GM04504 (cell line): ENCODE results near the gene SNTG2.

Experiments
- DNase-seq: peaks from one replicate; pipeline ENCODE4 v3.0.0-alpha.2; 2012; ENCODE audit warnings: low read depth

Gene SNTG2

GRCh38 chr2:1002350-1002749, 51.7 kb downstream of the SNTG2 start:
- no peak for DNase-seq

- DNase-seq: no peak
These were observed 53.7 kb downstream of the SNTG2 start for GRCh38 chr2:1004398-1004797.

- no peak for DNase-seq
These were observed 59.8 kb downstream of the SNTG2 start for GRCh38 chr2:1010415-1010930.

GRCh38 chr2:1011006-1011405, 60.4 kb downstream of the SNTG2 start:
- DNase-seq: no peak

GRCh38 chr2:1011985-1012384, 61.3 kb downstream of the SNTG2 start:
- DNase-seq: no peak

GRCh38 chr2:1014802-1015201, 64.2 kb downstream of the SNTG2 start:
- DNase-seq: no peak

- no peak for DNase-seq
These were observed 65.9 kb downstream of the SNTG2 start for GRCh38 chr2:1016500-1016899.

- DNase-seq: no peak
These were observed 67.2 kb downstream of the SNTG2 start for GRCh38 chr2:1017827-1018226.

- no peak for DNase-seq
These were observed 69.6 kb downstream of the SNTG2 start for GRCh38 chr2:1020206-1020605.

- DNase-seq: no peak
These were observed 71.5 kb downstream of the SNTG2 start for GRCh38 chr2:1022178-1022577.

- DNase-seq: no peak
These were observed 74.3 kb downstream of the SNTG2 start for GRCh38 chr2:1024981-1025380.

- no peak for DNase-seq
These were observed 75.5 kb downstream of the SNTG2 start for GRCh38 chr2:1026141-1026540.

GRCh38 chr2:1028831-1029230, 78.2 kb downstream of the SNTG2 start:
- no peak for DNase-seq

- DNase-seq: no peak
These were observed 81.4 kb downstream of the SNTG2 start for GRCh38 chr2:1032030-1032429.

- DNase-seq: no peak
These were observed 82.4 kb downstream of the SNTG2 start for GRCh38 chr2:1033069-1033468.

GRCh38 chr2:1037066-1037465, 86.4 kb downstream of the SNTG2 start:
- DNase-seq: no peak

GRCh38 chr2:1039549-1039948, 88.9 kb downstream of the SNTG2 start:
- DNase-seq: no peak

GRCh38 chr2:1041012-1041805, 90.6 kb downstream of the SNTG2 start:
- DNase-seq: no peak

GRCh38 chr2:1045109-1045508, 94.5 kb downstream of the SNTG2 start:
- DNase-seq: no peak

GRCh38 chr2:1046067-1046466, 95.4 kb downstream of the SNTG2 start:
- no peak for DNase-seq

- DNase-seq: no peak
These were observed 96.8 kb downstream of the SNTG2 start for GRCh38 chr2:1047485-1047884.

GRCh38 chr2:1049691-1050090, 99.0 kb downstream of the SNTG2 start:
- DNase-seq: no peak

- no peak for DNase-seq
These were observed 100.4 kb downstream of the SNTG2 start for GRCh38 chr2:1051075-1051474.

GRCh38 chr2:1052771-1053191, 102.1 kb downstream of the SNTG2 start:
- DNase-seq: peak; percentile 14
